HepG2 (cell line): ENCODE results near the gene PDE4C. TPM values are rescaled to one million over a fixed set of nuclear protein-coding genes. Genes with fewer than 3 reads are reported as not detected.

Source experiments
- ARID3A ChIP-seq: IDR thresholded peaks from 2 replicates; pipeline ENCODE4 v1.6.1; 2012; ENCODE audit warnings: low read depth, low read length, improper control_type of control experiment
- CERS6 ChIP-seq: sonication (generic); formaldehyde crosslinking; IDR thresholded peaks from 2 replicates; pipeline ENCODE4 v1.5.0; 2020; ENCODE audit warnings: missing genetic modification reagents
- ELF4 ChIP-seq: sonication (generic); formaldehyde crosslinking; IDR thresholded peaks from 2 replicates; pipeline ENCODE4 v1.5.0; 2020; ENCODE audit warnings: missing genetic modification reagents, mild to moderate bottlenecking, moderate library complexity, borderline replicate concordance
- FOXA3 ChIP-seq: IDR thresholded peaks from 2 replicates; pipeline ENCODE4 v1.6.1; 2016; ENCODE audit warnings: missing genetic modification reagents, missing compliant biosample characterization
- JUN ChIP-seq: sonication (generic); formaldehyde crosslinking; IDR thresholded peaks from 2 replicates; pipeline ENCODE4 v1.4.0; 2020; ENCODE audit warnings: mild to moderate bottlenecking, missing genetic modification reagents
- PAF1 ChIP-seq: IDR thresholded peaks from 2 replicates; pipeline ENCODE4 v1.6.1; 2016; ENCODE audit warnings: missing genetic modification reagents, missing compliant biosample characterization
- PBX2 ChIP-seq: IDR thresholded peaks from 2 replicates; pipeline ENCODE4 v1.6.1; 2016; ENCODE audit warnings: control low read depth
- PITX1 ChIP-seq: sonication (generic); formaldehyde crosslinking; IDR thresholded peaks from 2 replicates; pipeline ENCODE4 v1.5.1; 2020; ENCODE audit warnings: mild to moderate bottlenecking, missing genetic modification reagents
- ZBTB4 ChIP-seq: sonication (generic); formaldehyde crosslinking; IDR thresholded peaks from 2 replicates; pipeline ENCODE4 v1.4.0; 2020; ENCODE audit warnings: missing genetic modification reagents, mild to moderate bottlenecking, borderline replicate concordance
- ZNF138 ChIP-seq: sonication (generic); formaldehyde crosslinking; IDR thresholded peaks from 2 replicates; pipeline ENCODE4 v1.5.0; 2020; ENCODE audit warnings: mild to moderate bottlenecking, low read depth, missing genetic modification reagents
- ZNF207 ChIP-seq: fragments of 450-650 bp; IDR thresholded peaks from 2 replicates; pipeline ENCODE4 v1.6.1; 2016; ENCODE audit warnings: antibody characterized with exemption, borderline replicate concordance
- ZNF614 ChIP-seq: IDR thresholded peaks from 2 replicates; pipeline ENCODE4 v1.6.1; 2018; ENCODE audit warnings: missing biosample characterization, missing genetic modification reagents, inconsistent platforms, borderline replicate concordance
- polyA plus RNA-seq, 8 experiments: library from polyadenylated mRNA; depleted of rRNA in 3 of 8; stranded (reverse) in 7 of 8; unstranded in 1 of 8; fragments of >200 nt; fragmentation: Illumina TruSeq in 4 of 8; extraction: Trizol in 4 of 8; gene quantifications; 2 replicates each; pipeline versions ENCODE4 v1.2.1 to v1.2.3, GENCODE V29; 2011 to 2016; ENCODE audit warnings: low read depth in 4 of 8, missing spikeins in 1 of 8, mixed read lengths in 1 of 8; ENCODE audit not compliant: insufficient read depth in 1 of 8
- total RNA-seq, 5 experiments: library from RNA; depleted of rRNA; stranded (reverse); fragments of >200 nt; fragmentation: Illumina TruSeq; extraction: Trizol; gene quantifications; 2 replicates each; pipeline ENCODE4 v1.2.3, GENCODE V29; 2016; ENCODE audit warnings: low read depth in 1 of 5
- TF ChIP-seq, protein P1 (sequence below): sonication (generic); formaldehyde crosslinking; conservative IDR thresholded peaks from 2 replicates; pipeline ENCODE4 v1.8.0; 2022; ENCODE audit warnings: low read depth, missing genetic modification reagents
- TF ChIP-seq, protein P2 (sequence below): sonication (generic); formaldehyde crosslinking; IDR thresholded peaks from 2 replicates; pipeline ENCODE4 v1.5.1; 2020; ENCODE audit warnings: mild to moderate bottlenecking, missing genetic modification reagents, moderate library complexity

PDE4C gene
- total and polyA plus RNA-seq, 2 of the 13 experiments (the other 11 are each of a cell fraction or from before 2014, with no cell fraction given) = 1.4 to 14.0 TPM

DNA sequence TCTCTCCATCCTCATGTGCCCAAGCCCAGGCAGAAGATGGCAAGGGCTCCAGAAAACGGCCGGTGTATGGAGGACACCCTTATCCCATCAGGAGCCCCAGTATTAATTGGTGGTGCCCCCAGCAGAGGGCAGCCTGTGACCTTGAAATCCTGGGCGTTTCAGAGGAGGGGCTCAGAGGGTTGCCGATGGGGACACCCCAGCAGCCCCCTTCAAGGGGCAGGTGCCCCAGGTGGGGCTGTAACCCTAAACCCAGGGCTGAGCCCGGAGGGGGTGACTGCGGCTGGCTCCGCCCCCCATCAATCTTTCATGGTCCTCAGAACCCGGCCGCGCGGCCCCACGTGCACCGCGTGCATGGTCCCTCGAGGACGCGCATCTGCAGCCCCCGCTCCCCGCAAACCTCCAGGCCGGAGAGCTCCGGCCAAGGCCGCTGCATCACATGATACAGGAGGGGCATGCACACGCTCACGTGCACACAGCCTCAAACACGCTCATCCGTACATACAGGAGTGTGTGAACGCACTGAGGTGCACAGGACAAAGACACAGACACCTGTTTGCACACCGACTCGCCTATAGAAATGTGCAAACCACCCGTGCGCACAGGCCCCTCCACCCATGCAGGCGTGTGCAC is 23.3 kb downstream of the PDE4C start (continued):
- TF ChIP-seq ELF4 (CRISPR knock-in tag) (no peak), ZNF207 (no peak), PAF1 (no peak), ZNF614 (CRISPR knock-in tag) (no peak), FOXA3 (CRISPR knock-in tag) (no peak), PITX1 (no peak), CERS6 (CRISPR knock-in tag) (no peak), PBX2 (CRISPR knock-in tag) (no peak), ARID3A (no peak), ZBTB4 (no peak), JUN (CRISPR knock-in tag) (no peak), ZNF138 (no peak)
- TF ChIP-seq, protein P1, sequence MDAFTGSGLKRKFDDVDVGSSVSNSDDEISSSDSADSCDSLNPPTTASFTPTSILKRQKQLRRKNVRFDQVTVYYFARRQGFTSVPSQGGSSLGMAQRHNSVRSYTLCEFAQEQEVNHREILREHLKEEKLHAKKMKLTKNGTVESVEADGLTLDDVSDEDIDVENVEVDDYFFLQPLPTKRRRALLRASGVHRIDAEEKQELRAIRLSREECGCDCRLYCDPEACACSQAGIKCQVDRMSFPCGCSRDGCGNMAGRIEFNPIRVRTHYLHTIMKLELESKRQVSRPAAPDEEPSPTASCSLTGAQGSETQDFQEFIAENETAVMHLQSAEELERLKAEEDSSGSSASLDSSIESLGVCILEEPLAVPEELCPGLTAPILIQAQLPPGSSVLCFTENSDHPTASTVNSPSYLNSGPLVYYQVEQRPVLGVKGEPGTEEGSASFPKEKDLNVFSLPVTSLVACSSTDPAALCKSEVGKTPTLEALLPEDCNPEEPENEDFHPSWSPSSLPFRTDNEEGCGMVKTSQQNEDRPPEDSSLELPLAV (CRISPR knock-in tag) = no peak
- TF ChIP-seq, protein P2, sequence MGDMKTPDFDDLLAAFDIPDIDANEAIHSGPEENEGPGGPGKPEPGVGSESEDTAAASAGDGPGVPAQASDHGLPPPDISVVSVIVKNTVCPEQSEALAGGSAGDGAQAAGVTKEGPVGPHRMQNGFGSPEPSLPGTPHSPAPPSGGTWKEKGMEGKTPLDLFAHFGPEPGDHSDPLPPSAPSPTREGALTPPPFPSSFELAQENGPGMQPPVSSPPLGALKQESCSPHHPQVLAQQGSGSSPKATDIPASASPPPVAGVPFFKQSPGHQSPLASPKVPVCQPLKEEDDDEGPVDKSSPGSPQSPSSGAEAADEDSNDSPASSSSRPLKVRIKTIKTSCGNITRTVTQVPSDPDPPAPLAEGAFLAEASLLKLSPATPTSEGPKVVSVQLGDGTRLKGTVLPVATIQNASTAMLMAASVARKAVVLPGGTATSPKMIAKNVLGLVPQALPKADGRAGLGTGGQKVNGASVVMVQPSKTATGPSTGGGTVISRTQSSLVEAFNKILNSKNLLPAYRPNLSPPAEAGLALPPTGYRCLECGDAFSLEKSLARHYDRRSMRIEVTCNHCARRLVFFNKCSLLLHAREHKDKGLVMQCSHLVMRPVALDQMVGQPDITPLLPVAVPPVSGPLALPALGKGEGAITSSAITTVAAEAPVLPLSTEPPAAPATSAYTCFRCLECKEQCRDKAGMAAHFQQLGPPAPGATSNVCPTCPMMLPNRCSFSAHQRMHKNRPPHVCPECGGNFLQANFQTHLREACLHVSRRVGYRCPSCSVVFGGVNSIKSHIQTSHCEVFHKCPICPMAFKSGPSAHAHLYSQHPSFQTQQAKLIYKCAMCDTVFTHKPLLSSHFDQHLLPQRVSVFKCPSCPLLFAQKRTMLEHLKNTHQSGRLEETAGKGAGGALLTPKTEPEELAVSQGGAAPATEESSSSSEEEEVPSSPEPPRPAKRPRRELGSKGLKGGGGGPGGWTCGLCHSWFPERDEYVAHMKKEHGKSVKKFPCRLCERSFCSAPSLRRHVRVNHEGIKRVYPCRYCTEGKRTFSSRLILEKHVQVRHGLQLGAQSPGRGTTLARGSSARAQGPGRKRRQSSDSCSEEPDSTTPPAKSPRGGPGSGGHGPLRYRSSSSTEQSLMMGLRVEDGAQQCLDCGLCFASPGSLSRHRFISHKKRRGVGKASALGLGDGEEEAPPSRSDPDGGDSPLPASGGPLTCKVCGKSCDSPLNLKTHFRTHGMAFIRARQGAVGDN (CRISPR knock-in tag) = peak; percentile 73
